SK-N-DZ (cell line): ENCODE results near the gene CISTR.
"Not testable (repeated sequence)": the region's sequence is repeated elsewhere in the genome, so short reads cannot be mapped to it uniquely, and the experiment has no call there.

Experiments used
- DNase-seq: peaks from one replicate; pipeline ENCODE4 v3.0.0-alpha.2; 2015; ENCODE audit warnings: low spot score

CISTR gene

GRCh38 chr12:53764615-53765014, 12.8 kb upstream of the CISTR start:
- DNase-seq, result no peak

DNA sequence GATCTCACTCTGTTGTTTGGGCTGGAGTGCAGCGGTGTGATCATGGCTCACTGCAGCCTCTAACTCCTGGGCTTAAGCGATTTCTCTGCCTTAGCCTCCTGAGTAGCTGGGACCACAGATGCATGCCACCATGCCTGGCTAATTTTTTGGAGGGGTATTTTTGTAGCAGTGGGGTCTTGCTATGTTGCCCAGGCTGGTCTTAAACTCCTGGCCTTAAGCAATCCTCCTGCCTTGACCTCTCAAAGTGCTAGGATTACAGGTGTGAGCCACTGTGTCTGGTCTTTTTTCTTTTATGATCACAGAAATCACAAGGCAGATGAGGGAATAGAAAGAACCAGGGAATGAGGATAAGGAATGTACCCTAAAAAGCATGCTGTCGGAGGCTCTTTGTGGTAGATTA, 11.0 kb upstream of the CISTR start:
- DNase-seq, result not testable (repeated sequence)

- no peak for DNase-seq
Measured at GRCh38 chr12:53761306-53761705, 9.5 kb upstream of the CISTR start.

GRCh38 chr12:53759261-53759660, 7.5 kb upstream of the CISTR start:
- DNase-seq, result no peak

DNA sequence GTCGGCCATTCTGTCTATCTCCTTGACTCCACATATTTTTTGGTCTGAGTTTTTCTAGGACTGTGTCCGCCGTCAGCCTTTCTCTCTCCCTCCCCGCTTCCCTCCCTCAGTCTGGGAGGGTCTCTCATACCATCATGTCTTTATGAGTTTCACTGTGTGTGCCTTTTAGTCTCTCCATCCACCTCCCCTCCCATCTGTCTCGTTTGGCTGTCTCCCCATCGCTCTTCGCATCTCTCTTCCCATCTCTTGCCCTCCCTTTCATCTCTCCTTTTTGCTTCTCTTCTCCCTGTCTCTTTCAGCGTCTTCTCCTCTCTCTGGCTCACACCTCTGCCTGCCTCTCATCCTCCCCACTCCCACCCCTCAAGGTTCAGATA, 6.9 kb upstream of the CISTR start:
- DNase-seq, result no peak

DNA sequence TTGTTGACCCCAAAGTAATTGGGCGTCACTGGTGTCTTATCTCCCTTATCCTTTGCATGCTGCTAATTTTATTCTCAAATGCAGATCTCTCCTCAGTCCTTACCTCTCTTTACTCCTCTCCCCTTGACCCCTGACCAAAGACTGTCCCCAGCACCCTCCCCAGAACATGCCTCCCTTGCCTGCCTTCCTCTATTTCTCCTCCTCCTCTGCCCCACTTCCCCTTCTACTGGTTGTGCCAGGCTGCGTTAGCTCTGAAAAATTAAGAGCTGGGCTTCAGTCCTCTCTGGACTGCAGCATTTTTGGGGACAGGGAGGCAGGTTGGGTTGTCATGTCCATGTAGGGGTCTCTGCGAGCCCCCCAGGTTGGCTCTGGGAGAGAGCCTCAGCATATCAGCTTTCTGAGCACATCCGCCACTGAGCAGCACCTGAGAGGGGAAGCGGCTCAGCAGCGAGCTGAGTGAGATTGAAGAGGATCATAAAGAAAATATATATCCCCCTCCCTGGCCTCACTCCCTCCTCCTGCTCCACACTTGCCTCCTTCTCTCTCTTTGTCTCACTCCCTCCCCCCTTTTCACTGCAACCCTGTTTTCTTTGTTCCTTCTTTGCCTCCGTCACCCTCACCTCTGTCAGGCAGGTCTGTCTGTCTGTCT, 6.4 kb upstream of the CISTR start:
- DNase-seq, result no peak

DNA sequence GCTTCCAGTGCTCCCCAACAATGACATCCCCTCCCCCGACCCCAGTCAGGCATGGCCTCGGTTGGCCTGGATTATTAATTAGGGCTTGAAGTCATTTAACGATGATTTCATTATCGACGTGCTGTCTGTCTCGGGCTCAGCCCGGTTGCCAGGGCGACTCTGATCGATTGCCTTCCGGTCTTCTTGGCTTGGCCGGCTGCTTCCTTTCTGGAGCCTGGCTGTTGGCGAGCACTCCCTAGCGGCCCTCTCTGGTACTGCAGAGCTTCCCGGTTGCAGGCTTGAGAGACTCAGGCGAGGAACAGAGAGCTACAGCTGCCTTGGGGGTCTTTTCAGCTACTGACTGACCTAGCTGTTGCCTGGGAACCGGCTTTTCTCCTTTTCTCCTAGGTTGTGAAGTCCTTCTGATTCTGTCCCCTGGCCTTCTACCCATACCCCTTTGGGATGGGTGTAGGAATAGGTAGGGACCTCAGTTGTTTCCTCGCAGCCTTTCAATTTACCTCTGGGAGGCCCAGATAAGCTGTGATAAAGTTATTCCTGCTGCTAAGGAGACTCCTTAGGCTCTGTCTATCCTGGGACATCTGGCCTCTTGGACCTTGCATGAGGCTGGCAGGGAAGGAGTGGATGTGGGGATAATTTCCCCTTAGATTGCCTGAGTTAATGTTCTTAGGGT, 5.5 kb upstream of the CISTR start:
- peak; percentile 61 for DNase-seq

DNA sequence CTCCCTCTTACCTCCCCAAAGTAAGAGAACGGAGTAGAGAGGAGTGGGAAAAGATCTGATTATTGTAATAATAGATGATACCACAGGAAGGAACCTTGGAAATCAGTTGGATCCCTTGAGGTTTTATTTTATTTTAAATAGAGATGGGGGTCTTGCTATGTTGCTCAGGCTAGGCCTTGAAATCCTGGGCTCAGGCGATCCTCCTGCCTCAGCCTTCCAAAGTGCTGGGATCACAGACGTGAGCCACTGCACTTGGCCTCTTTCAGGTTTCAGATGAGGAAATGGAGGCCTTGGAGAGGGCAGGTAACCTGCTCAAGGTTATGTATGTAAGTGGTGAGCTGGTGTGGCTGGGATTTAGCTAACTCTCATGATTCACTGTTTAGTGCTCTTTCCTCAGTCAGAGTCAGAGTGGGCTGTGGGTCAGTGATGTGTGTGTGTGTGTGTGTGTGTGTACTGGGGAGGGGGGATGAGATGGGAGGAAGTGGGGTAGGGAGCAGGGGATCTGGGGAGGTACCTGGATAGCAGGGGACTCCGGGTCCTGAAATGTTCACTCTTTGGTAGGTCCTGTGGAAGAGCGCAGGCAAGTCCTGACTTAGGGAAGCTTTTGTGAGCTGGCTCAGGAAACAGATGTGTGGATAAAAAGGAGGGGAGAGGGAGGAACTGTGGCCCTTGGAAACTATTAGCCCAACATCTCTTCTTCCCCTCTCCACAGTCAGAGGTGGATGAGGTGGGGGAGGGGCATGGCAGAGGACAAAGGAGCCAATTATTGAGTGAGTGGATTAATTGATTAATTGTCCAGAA, 4.7 kb upstream of the CISTR start:
- no peak for DNase-seq

DNA sequence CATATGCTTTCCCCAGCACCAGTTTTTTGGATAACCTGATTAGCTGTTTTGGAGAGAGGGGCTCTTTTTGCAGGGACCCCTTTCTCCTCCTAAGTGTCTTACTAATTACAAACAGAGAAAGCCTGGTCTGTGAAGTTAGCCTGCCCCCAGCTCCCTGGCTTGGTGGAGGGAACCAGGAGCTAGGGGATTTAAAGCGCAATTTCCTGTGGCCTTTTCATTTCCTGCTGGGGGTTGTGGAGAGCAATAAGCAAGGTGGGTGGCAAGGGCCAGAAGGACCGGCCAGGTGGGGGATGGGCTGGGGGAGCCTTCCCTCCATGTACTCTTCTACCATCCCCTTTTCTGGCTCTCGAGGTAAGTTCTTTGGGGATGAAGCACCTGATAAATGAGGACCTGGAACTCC, 4.1 kb upstream of the CISTR start:
- no peak for DNase-seq

GRCh38 chr12:53755451-53755891, 3.7 kb upstream of the CISTR start:
- DNase-seq, result no peak

- no peak for DNase-seq
Measured at GRCh38 chr12:53754633-53755264, 3.0 kb upstream of the CISTR start.

GRCh38 chr12:53754188-53754585, 2.4 kb upstream of the CISTR start:
- DNase-seq, result no peak

- DNase-seq, result no peak
Measured at GRCh38 chr12:53752621-53753020, 842 bp upstream of the CISTR start.

- DNase-seq, result no peak
Measured at GRCh38 chr12:53752192-53752601, 418 bp upstream of the CISTR start.

DNA sequence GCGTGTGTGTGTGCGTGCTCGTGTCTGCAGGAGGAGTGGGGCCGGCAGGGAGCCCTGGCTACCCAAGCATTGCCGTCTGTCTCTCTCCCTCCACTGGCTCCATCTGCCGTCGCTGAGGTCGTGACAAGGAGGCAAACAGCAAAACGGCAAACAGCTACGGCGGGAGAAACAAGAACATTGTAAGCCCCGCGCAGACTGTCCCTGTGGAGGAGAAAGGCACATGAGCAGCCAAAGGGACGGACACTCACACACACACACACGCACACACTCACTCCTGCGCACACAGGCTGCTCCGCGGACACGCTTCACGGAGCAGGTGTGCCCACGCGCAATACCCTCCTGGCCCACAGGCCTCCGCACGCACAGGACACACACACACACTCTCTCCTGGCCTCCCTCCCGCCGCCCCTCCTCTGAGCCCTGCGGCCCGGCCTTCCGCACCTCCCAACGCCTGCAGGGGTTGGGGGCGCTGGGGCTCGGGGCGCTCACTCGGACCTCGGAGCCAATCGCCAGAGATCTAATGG, 905 bp downstream of the CISTR start:
- no peak for DNase-seq

DNA sequence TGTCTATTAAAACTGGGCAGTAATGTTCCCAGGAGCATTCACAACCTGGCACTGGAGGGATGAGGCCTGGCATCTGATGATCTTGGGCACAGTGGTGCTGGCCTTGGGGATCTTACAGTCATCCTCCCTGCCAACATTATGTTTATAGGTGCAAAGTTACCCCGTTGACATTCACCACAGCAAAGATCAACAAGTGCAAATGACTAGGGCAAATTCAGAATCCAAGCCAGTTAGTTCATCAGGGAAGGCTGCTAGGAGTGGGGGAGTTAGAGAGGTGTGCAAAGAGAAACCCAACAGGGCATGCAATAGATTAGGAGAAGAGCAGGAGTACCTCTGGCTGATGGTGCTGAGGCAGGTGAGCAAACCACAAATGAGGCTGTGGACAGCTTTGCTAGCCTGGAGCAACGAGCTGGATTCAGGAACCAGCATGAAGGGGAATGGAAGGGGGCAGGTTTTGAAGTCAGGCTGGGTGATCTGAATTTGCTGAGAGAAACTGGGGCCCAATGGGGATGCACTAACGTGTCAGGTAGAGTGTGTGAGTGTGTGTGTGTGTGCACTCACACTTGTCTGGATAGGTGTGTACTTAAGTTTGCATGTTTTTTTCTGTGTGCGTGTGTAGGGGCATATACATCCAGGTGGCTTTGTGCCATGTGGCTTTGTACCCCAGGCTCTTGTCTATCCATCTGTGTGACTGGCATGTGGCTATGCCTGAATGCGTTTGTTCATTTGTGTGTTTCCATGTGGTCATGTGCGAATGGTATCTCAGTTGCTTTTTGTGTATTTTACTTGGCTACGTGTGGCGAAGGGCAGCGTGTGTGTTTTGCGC, 1.6 kb downstream of the CISTR start:
- no peak for DNase-seq

DNA sequence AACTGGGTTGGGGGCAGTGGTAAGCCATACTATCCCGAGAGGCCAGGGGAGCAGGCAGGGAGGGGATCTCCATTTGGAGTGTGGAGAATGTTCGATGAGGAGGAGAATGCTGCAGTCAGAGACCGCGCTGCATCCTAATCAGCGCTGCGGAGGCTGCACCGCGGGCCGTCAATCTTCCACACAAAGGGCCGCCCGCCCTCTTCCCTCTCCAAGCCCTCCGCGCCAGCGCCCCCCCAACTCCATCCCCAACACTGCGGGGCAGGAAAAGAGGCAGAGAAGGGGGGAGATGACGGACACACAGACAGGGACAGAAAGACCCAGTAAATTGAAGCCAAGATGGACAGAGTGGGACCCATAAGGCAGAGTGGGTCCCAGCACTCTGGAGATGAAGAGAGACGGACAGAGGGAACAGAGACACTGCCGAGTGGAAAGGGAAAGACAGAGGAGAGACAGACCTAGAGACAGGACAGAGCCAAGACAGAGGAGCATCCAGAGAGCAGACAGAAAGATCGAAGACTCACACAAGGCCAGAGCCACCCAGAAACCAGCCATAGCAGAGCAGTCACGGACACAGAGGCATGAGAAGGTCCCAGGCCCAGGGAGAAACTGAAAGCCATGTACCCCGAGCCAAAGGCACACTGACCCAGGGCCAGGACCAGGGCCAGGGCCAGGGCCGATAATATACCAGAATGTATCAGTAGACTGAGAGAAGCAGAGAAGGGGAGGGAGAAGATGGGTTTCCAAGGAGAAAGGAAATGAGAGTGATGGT, 3.5 kb downstream of the CISTR start:
- DNase-seq, result no peak

DNA sequence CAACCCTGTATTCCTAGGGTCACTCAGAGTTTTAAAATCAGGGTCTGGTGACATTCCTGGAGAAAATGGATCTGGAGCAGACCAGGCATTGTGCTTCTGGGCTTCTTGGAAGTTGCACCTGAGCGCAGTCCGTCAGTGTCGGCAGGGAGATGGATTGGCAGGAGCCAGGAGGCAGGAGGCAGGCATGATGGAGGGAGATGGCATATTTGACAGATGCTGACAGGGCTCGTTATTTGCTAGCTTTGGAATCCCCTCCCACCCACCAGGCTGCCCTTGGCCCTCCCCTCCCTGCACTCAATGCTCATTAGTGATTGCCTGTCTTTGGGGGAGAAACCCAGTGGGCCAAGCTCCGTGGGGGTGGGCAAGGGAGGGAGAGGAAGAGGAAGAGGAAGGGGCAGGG, 4.7 kb downstream of the CISTR start:
- no peak for DNase-seq

DNA sequence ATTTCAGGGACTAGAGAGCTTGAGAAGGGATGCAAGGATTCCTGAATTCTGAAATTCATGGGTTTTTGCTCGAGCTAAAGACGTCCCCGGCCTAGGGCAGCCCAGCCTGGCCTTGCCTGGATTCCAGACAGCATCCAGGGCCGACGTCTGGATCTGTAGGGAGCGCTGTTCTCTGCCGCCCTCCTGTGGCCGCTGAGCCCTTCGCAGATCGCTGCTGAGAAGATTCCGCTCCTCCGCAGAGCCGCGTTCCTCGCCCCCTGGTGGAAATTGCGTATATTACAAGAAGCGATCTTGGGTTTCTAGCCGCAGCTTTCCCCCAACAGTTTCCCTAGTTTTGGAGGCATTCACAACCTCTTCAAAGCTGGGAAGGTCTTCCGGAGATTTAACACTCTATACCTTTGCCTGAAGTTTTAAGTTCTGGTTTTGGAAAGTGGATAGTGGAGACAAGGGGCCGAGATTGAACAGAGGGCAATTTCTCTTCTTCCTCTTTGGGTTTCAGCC, 5.1 kb downstream of the CISTR start:
- DNase-seq, result peak; percentile 89

- DNase-seq, result no peak
Measured at GRCh38 chr12:53744751-53745150, 7.0 kb downstream of the CISTR start.
